ENCODE data around the gene SLC29A3. TPM values are rescaled to one million over a fixed set of nuclear protein-coding genes. Genes with fewer than 3 reads are reported as not detected.

SLC29A3 gene
- total and polyA plus RNA-seq, 4 experiments from 2014 or later, result 7.0 to 9.1 (median 8.2) TPM

GRCh38 chr10:71409516-71410104 lies 90.6 kb downstream of the SLC29A3 start:
- H3K4me1 ChIP-seq (ENCODE audit: insufficient read depth, low read length), result no peaks in the 10 kb centered on the region
- no peak overlapping the region for H3K4me3 Mint-ChIP-seq
- peaks cover 0 to 9% of the 10 kb centered on the region in 2 donors for H3K9me3 ChIP-seq (ENCODE audit: control insufficient read depth in 1 of 2, low read length in 2 of 2)
- no peaks in the 10 kb centered on the region for H3K4me1 Mint-ChIP-seq
- peaks cover 5 to 15% of the 10 kb centered on the region in 2 donors for H3K27me3 Mint-ChIP-seq
- no peaks in the 10 kb centered on the region for H3K27me3 ChIP-seq (ENCODE audit: insufficient read depth, low read length)
- H3K9me3 Mint-ChIP-seq, result peaks cover 2 to 28% (median 16%) of the 10 kb centered on the region in 8 donors
- DNase-seq, result no peak
- ChIA-PET POLR2A (ENCODE audit: partially characterized antibody) (no interaction called here), CTCF (ENCODE audit: partially characterized antibody) (no interaction called here)
- no peak overlapping the region for H3K27ac Mint-ChIP-seq
- H3K36me3 Mint-ChIP-seq, result peaks cover 0 to 3% of the 10 kb centered on the region in 2 donors
- no peak overlapping the region for H3K27ac ChIP-seq (ENCODE audit: low read depth, low read length)
- H3K4me3 ChIP-seq (ENCODE audit: low read length in 2 of 2), result no peak overlapping the region
- H3K36me3 ChIP-seq (ENCODE audit: insufficient read depth, low read length), result no peaks in the 10 kb centered on the region
- intact Hi-C loops (cut with micrococcal nuclease), result no loop called here

Other genes with a start within 250 kb of the SLC29A3 start
- gene UNC5B, start 106.7 kb upstream of the SLC29A3 start, total RNA-seq, result not detected
- not detected for gene UNC5B, start 106.7 kb upstream of the SLC29A3 start, polyA plus RNA-seq
- 1 to 10 TPM; 5.2 to 5.4 TPM for gene CDH23, start 77.7 kb downstream of the SLC29A3 start, total RNA-seq
- gene CDH23, start 77.7 kb downstream of the SLC29A3 start, polyA plus RNA-seq, result 1 to 10 TPM; 1.8 to 2.0 TPM